Stimulated activated CD4-positive, alpha-beta T cell treated with anti-CD3 and anti-CD28 coated beads, Interleukin-15, amount 100 ng/mL, for 48 hours (primary cell): ENCODE results near the gene INPP5A.

ENCODE experiments used
- DNase-seq, 2 donors: peaks; one replicate each; pipeline ENCODE4 v3.0.0-alpha.2; 2020; ENCODE audit warnings: low read depth in 2 of 2

INPP5A gene

GRCh38 chr10:132536241-132536876, 1.2 kb upstream of the INPP5A start:
- no peak for DNase-seq

DNA sequence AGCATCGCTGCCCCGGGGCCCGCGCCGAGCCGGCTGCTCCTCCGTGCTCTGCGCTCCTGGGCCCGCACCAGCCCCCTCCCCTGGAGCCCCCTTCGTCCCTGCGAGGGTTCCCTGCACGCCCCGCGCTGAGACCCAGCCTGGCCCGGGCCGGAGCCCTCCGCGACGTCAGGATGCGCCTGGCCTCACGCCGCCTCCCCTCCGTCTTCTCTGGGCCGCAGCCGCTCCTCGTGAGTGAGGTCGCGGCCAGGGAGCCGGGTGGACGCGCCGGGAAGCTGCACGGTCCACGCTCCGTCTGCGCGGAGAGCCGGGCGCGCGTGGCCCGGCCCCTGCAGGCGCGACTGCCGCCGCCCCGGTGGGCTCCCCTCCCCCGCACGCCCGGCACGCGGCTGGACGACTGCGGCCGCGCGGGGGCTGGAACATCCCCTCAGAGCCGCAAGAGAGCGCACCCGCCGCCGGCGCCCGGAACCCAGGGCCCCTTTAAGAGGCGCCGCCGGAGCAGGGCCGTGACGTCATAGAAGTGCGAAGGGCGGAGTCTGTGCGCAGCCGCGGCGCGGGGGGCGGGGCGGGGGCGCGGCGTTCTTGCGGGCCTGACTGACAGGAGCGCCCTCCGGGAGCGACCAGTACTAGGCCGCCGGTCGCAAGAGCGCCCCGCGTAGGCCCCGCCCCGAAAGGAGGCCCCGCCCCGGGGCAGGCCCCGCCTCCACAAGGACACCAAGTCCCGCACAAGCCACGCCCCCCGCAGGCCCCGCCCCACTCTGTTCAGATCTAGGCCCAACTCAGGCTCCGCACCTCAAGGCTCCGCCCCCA, 507 bp upstream of the INPP5A start:
- peak; percentile 100 for DNase-seq

DNA sequence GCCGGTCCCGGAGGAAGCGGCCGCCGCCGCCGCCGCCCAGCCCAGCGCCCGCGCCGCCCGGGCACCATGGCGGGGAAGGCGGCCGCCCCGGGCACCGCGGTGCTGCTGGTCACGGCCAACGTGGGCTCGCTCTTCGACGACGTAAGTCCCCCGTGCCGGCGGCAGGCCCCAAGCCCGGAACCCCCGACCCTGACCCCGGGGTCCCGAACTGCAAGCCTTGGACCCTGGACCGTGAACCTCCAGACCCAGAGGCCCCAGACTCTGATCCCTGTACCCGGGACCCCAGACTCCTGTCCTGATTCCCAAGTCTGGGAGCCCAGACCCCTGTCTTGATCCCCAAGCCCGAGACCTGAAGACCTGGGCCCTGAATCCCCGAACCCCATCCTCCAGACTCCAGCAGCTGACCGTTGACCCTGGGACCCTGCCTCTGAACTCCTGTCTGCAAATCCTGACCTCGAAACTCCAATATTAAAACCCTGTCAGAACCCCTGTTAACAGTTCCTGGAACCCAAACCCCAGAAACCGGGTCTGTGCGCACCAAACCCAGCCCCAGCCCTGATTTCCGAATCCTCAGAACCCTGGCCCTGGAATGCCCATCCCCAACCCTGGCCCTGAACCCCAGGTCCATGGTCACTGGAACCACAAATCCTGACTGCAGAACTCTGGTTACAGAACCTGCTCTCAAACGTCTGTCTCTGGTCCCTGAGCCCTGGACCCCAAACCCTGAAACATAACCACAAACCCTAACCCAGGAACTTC, 623 bp downstream of the INPP5A start:
- DNase-seq: no peak

- no peak for DNase-seq
Measured at GRCh38 chr10:132538790-132539421, 1.3 kb downstream of the INPP5A start.

DNA sequence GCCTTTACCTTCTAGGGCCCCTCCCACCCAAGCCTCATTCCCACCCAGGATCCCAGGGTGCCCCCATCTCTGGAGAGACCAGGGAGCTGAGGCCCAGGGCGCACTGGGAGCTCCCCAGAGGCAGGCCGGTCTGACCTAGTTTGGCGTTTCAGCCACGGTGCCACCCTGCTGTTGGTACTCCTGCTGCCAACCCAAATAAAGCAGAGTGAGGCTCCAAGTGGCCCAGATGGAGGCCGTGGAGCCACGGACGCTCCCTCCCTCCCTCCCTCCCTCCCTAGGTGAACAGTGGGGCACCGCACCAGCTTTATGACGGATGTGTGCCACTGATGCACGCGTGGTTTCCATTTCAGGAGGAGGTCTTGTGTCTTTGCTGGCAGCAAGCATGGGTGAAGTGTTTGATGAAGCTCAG, 1.8 kb downstream of the INPP5A start:
- DNase-seq: no peak

DNA sequence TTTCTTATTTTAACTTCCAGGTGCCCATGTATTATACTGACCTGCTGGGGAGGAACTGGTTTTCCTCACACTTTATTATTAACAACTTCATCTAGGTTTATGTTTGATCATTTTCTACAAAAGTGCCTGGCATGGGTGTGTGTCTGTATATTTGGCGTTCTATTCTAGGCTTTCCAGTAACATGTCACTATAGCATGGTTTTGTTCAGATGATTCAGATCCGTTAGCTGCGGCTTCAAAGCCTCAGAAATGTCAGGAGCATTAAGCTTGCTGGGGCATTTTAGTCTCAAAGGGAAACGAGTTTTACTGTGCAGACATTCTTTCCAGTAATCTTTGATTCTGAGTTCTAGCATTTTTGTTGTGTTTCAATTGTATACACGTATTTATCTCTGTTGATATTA, 2.3 kb downstream of the INPP5A start:
- no peak for DNase-seq

DNA sequence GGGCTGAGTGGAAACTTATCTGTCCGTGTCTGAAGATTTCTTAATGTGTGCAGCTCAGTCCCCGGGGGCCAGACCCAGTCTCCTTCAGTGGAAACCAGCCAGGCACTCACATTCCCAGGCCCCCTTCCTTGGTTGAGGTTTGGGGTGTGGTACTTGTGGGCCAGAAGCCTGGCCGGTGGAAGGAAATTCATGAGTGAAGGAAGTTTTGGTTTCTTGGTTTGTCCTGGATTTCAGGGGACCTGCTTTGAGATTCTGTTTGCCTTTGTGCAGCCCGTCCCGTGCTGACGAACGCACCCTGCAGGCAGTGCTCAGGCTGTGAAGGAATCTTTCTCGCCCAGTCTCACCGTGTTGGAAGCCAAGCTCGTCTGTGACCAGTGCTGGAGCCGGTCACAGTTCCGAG, 2.9 kb downstream of the INPP5A start:
- no peak for DNase-seq

- no peak for DNase-seq
Measured at GRCh38 chr10:132541129-132541528, 3.5 kb downstream of the INPP5A start.

GRCh38 chr10:132541601-132542011, 4.0 kb downstream of the INPP5A start:
- no peak for DNase-seq

DNA sequence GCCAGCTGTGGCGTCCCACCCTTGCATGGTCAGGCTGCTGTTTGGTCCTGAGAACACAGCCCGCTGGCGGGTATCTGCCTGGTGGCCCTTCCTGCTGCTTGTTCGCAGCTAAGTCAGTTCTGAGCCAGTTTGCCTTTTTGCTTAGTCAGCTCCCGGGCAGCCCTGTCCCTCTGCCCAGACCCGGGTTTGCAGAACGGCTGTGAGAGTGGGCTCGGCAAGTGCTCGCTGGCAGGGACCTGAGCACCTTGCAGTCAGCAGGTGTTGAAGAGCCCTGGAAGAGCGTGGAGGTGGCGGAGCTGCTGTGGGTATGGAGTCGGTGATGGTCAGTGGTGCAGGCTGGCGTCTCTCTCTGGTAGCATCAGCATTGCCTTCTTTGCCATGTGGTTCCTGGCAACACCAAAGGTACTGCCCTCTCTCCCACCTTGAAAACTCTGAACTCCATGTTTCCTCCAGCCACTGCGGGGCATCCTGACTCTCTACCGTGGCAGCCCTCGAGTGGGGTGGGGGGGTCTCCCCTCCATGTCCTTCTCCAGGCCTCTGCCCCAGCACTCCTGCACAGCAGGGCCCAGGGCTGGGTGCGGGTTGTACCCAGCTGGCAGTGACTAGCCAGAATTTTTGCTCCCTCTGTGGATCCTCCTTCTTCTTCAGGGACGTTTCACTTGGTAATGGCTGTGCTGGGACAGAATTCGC, 4.6 kb downstream of the INPP5A start:
- no peak for DNase-seq

- DNase-seq: no peak
Measured at GRCh38 chr10:132542819-132543218, 5.2 kb downstream of the INPP5A start.

DNA sequence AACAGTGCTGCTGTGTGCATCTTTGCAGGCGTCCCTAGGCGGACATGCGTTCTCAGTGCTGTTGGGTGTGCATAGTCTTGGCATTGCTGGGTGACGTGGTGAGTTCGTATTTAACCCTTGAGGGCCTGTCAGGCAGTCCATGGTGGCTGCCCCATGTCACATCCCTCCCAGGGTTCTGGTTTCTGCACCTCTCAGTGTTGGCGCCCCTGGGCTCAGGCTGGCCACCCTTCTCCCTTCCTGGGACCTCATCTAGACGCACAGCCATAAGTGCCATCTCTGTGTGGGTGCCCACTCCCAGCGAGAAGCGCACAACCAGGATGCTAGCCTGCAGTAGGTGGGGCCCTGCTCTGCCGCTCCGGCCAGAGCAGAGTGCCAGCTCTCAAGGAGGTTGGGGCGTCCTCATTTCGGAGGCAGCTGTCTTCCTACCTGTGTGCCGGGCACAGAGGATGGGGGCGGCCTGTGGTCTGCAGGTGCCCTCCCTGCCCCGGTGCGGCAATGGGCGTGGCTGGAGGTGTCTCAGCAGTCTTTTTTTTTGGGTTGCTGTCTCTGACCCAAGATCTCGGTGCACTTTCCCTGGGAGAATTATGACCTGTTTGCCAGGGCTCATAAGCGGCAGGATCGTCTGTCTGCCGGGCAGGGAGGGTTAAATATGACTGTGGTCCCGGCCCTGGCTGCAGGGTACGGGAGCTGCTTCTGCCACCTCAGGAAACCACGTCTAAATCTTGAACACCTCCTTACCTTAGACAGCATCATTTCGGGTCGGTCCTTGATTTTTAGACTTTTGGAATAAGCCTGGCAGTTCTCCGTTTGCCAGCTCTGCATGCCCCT, 6.5 kb downstream of the INPP5A start:
- DNase-seq: no peak

DNA sequence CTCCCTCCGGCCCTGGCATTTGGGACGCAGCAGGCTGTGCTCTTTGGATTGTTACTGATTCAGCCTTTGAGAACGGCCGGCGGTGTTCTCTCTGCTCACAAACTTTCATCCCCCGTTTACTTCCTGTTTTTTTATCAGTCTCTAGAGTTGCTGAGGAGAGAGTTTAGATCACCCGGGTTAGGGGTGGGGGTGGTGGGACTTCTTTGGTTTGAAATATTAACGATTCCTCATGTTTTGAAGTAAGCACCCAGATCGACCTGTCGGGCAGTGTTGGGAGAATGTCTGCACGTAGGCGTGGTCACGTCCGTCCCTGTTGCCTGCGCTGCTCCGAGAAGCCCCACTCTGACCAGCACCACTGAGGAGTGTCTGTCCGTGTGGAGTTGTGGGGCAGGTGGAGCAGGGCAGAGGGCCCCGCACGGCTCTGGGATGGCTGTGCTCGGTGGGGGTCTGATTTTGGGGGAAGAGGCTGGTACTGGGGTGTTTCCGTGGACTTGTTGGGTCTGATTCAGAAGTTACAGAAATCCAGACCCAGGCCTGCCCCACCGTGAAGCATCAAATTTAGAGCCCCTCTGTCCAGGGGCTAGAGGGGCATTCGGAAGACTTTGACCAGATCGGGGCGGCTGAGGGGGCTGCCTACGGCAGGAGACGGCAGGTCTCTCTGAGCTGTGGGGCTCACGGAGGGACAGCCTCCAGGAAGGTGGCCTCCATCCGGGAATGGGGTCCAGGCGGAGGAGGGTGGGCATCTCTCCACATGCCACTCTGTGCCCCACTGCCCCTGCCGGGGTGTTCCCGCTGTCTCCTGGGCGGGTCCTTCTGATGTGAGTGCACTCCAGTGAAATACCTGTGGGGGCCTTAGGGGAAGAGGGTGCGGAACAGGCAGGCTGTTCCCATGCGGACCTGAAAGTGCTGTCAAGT, 7.4 kb downstream of the INPP5A start:
- no peak for DNase-seq

DNA sequence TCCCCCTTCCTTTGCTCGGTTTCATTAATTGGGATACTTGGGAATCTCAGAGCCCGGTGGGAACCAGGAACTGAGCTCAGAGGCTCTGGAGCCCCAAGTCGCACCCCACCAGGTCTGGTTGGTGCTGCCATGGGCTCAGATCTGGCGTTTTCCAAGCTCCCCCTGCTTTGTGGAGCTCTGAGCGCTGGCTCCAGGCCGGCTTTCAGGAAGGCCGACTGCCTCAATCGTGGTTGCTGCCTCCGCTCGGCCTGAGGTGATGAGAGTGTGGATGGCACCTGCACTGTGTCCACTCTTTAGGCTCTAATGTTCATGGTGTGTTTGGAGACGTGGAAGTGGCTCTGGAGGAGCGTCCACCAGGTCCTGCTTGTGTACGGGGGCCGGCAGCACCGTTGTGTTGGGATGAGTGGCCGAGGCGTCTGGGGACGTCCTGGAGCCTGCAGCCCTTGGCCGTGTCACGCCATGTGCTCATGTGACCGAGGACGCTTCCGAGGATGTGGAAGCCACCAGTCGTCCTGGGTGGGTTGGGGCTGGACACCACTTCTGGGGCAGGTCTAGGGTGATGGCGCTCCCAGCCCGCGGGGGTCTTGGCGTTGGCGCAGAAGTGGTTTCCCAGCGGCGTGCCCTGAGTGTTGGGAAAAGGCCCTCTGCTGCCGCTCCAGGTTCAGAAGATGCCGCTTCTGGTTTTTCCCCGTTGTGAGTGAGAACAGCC, 8.2 kb downstream of the INPP5A start:
- DNase-seq: no peak

- DNase-seq: no peak
Measured at GRCh38 chr10:132546567-132547420, 9.2 kb downstream of the INPP5A start.

DNA sequence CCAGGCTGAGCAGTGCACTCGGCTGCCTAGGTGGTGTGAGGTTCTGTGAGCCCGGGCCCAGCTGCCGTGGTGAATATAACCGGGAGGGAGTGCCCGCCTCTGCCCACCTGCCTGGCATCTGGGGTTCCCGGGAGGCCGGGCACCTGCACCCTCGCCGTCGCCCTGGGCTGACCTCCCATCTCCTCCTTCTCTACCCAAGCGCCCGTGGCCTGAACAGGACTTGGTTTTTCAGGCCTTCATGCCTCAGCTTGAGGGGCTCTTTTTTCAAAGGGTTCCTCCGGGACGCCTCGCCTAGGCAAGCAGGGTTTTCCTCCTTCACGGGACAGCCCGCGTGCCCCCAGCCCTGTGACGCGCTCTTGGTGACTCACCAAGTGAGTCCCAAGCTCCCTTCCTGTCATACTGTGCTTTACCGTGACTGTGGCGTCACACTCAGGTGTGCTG, 9.9 kb downstream of the INPP5A start:
- DNase-seq: no peak

DNA sequence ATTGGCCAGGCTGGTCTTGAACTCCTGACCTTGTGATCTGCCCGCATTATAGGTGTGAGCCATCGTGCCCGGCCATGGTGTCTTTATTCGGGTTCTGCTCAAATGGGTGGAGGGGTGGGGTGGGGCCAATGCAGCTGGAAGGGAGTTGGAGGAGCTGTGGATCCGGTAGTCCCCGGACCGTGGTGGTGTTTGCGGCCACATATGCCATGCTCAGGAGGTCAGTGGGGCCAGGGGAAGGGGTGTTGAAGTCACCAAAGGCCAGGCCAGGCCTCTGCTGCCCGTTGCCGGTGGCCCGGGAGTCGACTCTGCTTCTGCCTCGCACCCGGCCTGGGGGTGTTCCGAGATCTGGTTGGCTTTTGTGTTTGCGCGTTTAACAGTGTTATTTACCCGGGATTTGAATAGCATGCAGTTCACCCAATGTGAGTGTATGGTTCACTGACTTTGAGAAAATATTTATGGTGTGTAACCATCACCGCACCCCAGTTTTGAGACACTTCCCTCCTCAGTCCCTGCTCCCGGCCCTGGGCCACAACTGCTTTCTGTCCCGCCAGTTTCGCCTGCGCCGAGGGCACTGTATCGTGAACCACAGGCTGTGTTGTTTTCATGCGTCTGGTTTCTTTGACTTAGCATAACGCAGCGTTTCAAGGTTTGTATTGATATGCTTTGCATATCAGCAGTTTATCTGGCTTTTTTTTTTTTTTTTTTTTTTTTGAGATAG, 10.7 kb downstream of the INPP5A start:
- no peak for DNase-seq
